ENCODE data around the gene USP17L15.
"Not testable (repeated sequence)": the region's sequence is repeated elsewhere in the genome, so short reads cannot be mapped to it uniquely, and the experiment has no call there.

Gene USP17L15

GRCh38 chr4:9234085-9234484 is at the start of gene USP17L15:
Gene USP17L15 (plus strand): TSS chr4:9234385. CDS start chr4:9234385, 0 bp downstream.
- H3K27ac ChIP-seq (ENCODE audit: low read length) = not testable (repeated sequence)
- no CpG with 5 or more reads among the region's 15 CpGs for WGBS (ENCODE audit: insufficient coverage, insufficient read length)

GRCh38 chr4:9210357-9210756 is 23.8 kb upstream of the USP17L15 start, which contains the start of gene USP17L10:
Gene USP17L10 (plus strand): TSS chr4:9210657. CDS start chr4:9210657, 0 bp downstream.
- no CpG with 5 or more reads among the region's 13 CpGs for WGBS (ENCODE audit: insufficient coverage, insufficient read length)
- H3K27me3 ChIP-seq (ENCODE audit: control insufficient read depth, insufficient read depth, low read length); H3K9me3 ChIP-seq (ENCODE audit: control insufficient read depth, insufficient read depth, low read length); DNase-seq (ENCODE audit: low read depth, low spot score); H3K27ac ChIP-seq (ENCODE audit: low read length); H3K4me1 ChIP-seq (ENCODE audit: control insufficient read depth, insufficient read depth, low read length); H3K36me3 ChIP-seq (ENCODE audit: control insufficient read depth, insufficient read depth, low read length); H3K4me3 ChIP-seq (ENCODE audit: low read length): not testable (repeated sequence)

More at GRCh38 chr4:9234085-9234484, at the start of gene USP17L15:
- H3K4me1 ChIP-seq (ENCODE audit: control insufficient read depth, insufficient read depth, low read length); H3K9me3 ChIP-seq (ENCODE audit: control insufficient read depth, insufficient read depth, low read length); H3K36me3 ChIP-seq (ENCODE audit: control insufficient read depth, insufficient read depth, low read length); H3K27me3 ChIP-seq (ENCODE audit: control insufficient read depth, insufficient read depth, low read length); H3K4me3 ChIP-seq (ENCODE audit: low read length); DNase-seq (ENCODE audit: low read depth, low spot score): not testable (repeated sequence)

- not testable (repeated sequence) for DNase-seq (ENCODE audit: low read depth, low spot score); H3K4me3 ChIP-seq (ENCODE audit: low read length); H3K27me3 ChIP-seq (ENCODE audit: control insufficient read depth, insufficient read depth, low read length); H3K4me1 ChIP-seq (ENCODE audit: control insufficient read depth, insufficient read depth, low read length); H3K27ac ChIP-seq (ENCODE audit: low read length); H3K36me3 ChIP-seq (ENCODE audit: control insufficient read depth, insufficient read depth, low read length); H3K9me3 ChIP-seq (ENCODE audit: control insufficient read depth, insufficient read depth, low read length)
- no CpG with 5 or more reads among the region's 14 CpGs for WGBS (ENCODE audit: insufficient coverage, insufficient read length)
These were observed 19.5 kb upstream of the USP17L15 start for GRCh38 chr4:9214701-9215100.

GRCh38 chr4:9215105-9215504 is 19.1 kb upstream of the USP17L15 start, which contains the start of gene USP17L11:
Gene USP17L11 (plus strand): TSS chr4:9215405. CDS start chr4:9215405, 0 bp downstream.
- no CpG with 5 or more reads among the region's 14 CpGs for WGBS (ENCODE audit: insufficient coverage, insufficient read length)
- not testable (repeated sequence) for H3K27me3 ChIP-seq (ENCODE audit: control insufficient read depth, insufficient read depth, low read length)

GRCh38 chr4:9219852-9220251 is 14.3 kb upstream of the USP17L15 start, which contains the start of gene USP17L12:
Gene USP17L12 (plus strand): TSS chr4:9220152. CDS start chr4:9220152, 0 bp downstream.
- H3K9me3 ChIP-seq (ENCODE audit: control insufficient read depth, insufficient read depth, low read length); H3K4me3 ChIP-seq (ENCODE audit: low read length); H3K4me1 ChIP-seq (ENCODE audit: control insufficient read depth, insufficient read depth, low read length); H3K36me3 ChIP-seq (ENCODE audit: control insufficient read depth, insufficient read depth, low read length); DNase-seq (ENCODE audit: low read depth, low spot score); H3K27ac ChIP-seq (ENCODE audit: low read length); H3K27me3 ChIP-seq (ENCODE audit: control insufficient read depth, insufficient read depth, low read length): not testable (repeated sequence)
- no CpG with 5 or more reads among the region's 13 CpGs for WGBS (ENCODE audit: insufficient coverage, insufficient read length)

More at GRCh38 chr4:9215105-9215504, 19.1 kb upstream of the USP17L15 start, which contains the start of gene USP17L11:
- not testable (repeated sequence) for H3K9me3 ChIP-seq (ENCODE audit: control insufficient read depth, insufficient read depth, low read length); H3K36me3 ChIP-seq (ENCODE audit: control insufficient read depth, insufficient read depth, low read length); DNase-seq (ENCODE audit: low read depth, low spot score); H3K27ac ChIP-seq (ENCODE audit: low read length); H3K4me3 ChIP-seq (ENCODE audit: low read length); H3K4me1 ChIP-seq (ENCODE audit: control insufficient read depth, insufficient read depth, low read length)

GRCh38 chr4:9224596-9224995 is 9.6 kb upstream of the USP17L15 start, which contains the start of gene USP17L13:
Gene USP17L13 (plus strand): TSS chr4:9224896. CDS start chr4:9224896, 0 bp downstream.
- H3K4me1 ChIP-seq (ENCODE audit: control insufficient read depth, insufficient read depth, low read length); H3K36me3 ChIP-seq (ENCODE audit: control insufficient read depth, insufficient read depth, low read length); H3K9me3 ChIP-seq (ENCODE audit: control insufficient read depth, insufficient read depth, low read length); H3K27ac ChIP-seq (ENCODE audit: low read length); H3K4me3 ChIP-seq (ENCODE audit: low read length); DNase-seq (ENCODE audit: low read depth, low spot score); H3K27me3 ChIP-seq (ENCODE audit: control insufficient read depth, insufficient read depth, low read length): not testable (repeated sequence)
- WGBS (ENCODE audit: insufficient coverage, insufficient read length) = no CpG with 5 or more reads among the region's 14 CpGs

- not testable (repeated sequence) for H3K27ac ChIP-seq (ENCODE audit: low read length); H3K36me3 ChIP-seq (ENCODE audit: control insufficient read depth, insufficient read depth, low read length); H3K27me3 ChIP-seq (ENCODE audit: control insufficient read depth, insufficient read depth, low read length); H3K9me3 ChIP-seq (ENCODE audit: control insufficient read depth, insufficient read depth, low read length); H3K4me3 ChIP-seq (ENCODE audit: low read length); H3K4me1 ChIP-seq (ENCODE audit: control insufficient read depth, insufficient read depth, low read length); DNase-seq (ENCODE audit: low read depth, low spot score)
- no CpG with 5 or more reads among the region's 8 CpGs for WGBS (ENCODE audit: insufficient coverage, insufficient read length)
These were observed 3.9 kb upstream of the USP17L15 start for GRCh38 chr4:9230249-9230648.

GRCh38 chr4:9238461-9238860 is 4.3 kb downstream of the USP17L15 start:
- H3K27me3 ChIP-seq (ENCODE audit: control insufficient read depth, insufficient read depth, low read length); H3K4me3 ChIP-seq (ENCODE audit: low read length); H3K9me3 ChIP-seq (ENCODE audit: control insufficient read depth, insufficient read depth, low read length); DNase-seq (ENCODE audit: low read depth, low spot score); H3K4me1 ChIP-seq (ENCODE audit: control insufficient read depth, insufficient read depth, low read length); H3K27ac ChIP-seq (ENCODE audit: low read length); H3K36me3 ChIP-seq (ENCODE audit: control insufficient read depth, insufficient read depth, low read length): not testable (repeated sequence)
- WGBS (ENCODE audit: insufficient coverage, insufficient read length) = 100% methylated on average over 3 of the region's 12 CpGs

- not testable (repeated sequence) for H3K27me3 ChIP-seq (ENCODE audit: control insufficient read depth, insufficient read depth, low read length); DNase-seq (ENCODE audit: low read depth, low spot score); H3K36me3 ChIP-seq (ENCODE audit: control insufficient read depth, insufficient read depth, low read length); H3K4me1 ChIP-seq (ENCODE audit: control insufficient read depth, insufficient read depth, low read length); H3K9me3 ChIP-seq (ENCODE audit: control insufficient read depth, insufficient read depth, low read length); H3K4me3 ChIP-seq (ENCODE audit: low read length); H3K27ac ChIP-seq (ENCODE audit: low read length)
- no CpG with 5 or more reads among the region's 14 CpGs for WGBS (ENCODE audit: insufficient coverage, insufficient read length)
These were observed 9.4 kb downstream of the USP17L15 start, which contains the start of gene USP17L17 for GRCh38 chr4:9243579-9243978. Gene USP17L17 (plus strand): TSS chr4:9243879. CDS start chr4:9243879, 0 bp downstream.

GRCh38 chr4:9247953-9248680 is 13.9 kb downstream of the USP17L15 start, which contains the start of gene USP17L18:
Gene USP17L18 (plus strand): TSS chr4:9248630. CDS start chr4:9248630, 0 bp downstream.
- H3K36me3 ChIP-seq (ENCODE audit: control insufficient read depth, insufficient read depth, low read length); H3K4me1 ChIP-seq (ENCODE audit: control insufficient read depth, insufficient read depth, low read length); H3K27ac ChIP-seq (ENCODE audit: low read length); H3K27me3 ChIP-seq (ENCODE audit: control insufficient read depth, insufficient read depth, low read length); H3K4me3 ChIP-seq (ENCODE audit: low read length); DNase-seq (ENCODE audit: low read depth, low spot score); H3K9me3 ChIP-seq (ENCODE audit: control insufficient read depth, insufficient read depth, low read length): not testable (repeated sequence)
- 100% methylated on average over 2 of the region's 26 CpGs for WGBS (ENCODE audit: insufficient coverage, insufficient read length)
